Type B pancreatic cell (in vitro differentiated cells): Measurements from ENCODE around the gene SSR4. TPM values are rescaled to one million over a fixed set of nuclear protein-coding genes. Genes with fewer than 3 reads are reported as not detected.
"Not testable (repeated sequence)": the region's sequence is repeated elsewhere in the genome, so short reads cannot be mapped to it uniquely, and the experiment has no call there.

Experiments used
- DNase-seq: peaks from one replicate; pipeline ENCODE4 v3.0.0; 2021; ENCODE audit warnings: mixed read lengths; ENCODE audit not compliant: unreplicated experiment; ENCODE audit errors: extremely low spot score
- H3K27ac Mint-ChIP-seq: 2 replicates; pipeline ENCODE4 v1.8.0; 2021; ENCODE audit warnings: mild to moderate bottlenecking, mixed read lengths
- H3K27me3 Mint-ChIP-seq: 2 replicates; pipeline ENCODE4 v1.8.0; 2021; ENCODE audit warnings: mixed read lengths
- H3K36me3 Mint-ChIP-seq: 2 replicates; pipeline ENCODE4 v1.8.0; 2021; ENCODE audit warnings: mixed read lengths
- H3K4me1 Mint-ChIP-seq: one replicate; pipeline ENCODE4 v1.8.0; 2021; ENCODE audit warnings: mixed read lengths; ENCODE audit not compliant: unreplicated experiment
- H3K4me3 Mint-ChIP-seq: 2 replicates; pipeline ENCODE4 v1.8.0; 2021; ENCODE audit warnings: mild to moderate bottlenecking, mixed read lengths
- H3K9me3 Mint-ChIP-seq: 2 replicates; pipeline ENCODE4 v1.8.0; 2021; ENCODE audit warnings: mixed read lengths
- CTCF ChIP-seq: fragments of 200-600 bp; sonication (generic); conservative IDR thresholded peaks from 2 replicates; pipeline ENCODE4 v1.5.0; 2021; ENCODE audit warnings: antibody characterized with exemption, mild to moderate bottlenecking
- total RNA-seq: library from RNA; stranded (reverse); gene quantifications from 2 replicates; pipeline ENCODE4 v1.2.1, GENCODE V29; 2021; ENCODE audit warnings: low replicate concordance

SSR4 gene
- total RNA-seq, 1 donor from 2014 or later, result 271 TPM

- peaks cover 6% of the 10 kb centered on the region for H3K27me3 Mint-ChIP-seq
- peaks cover 7% of the 10 kb centered on the region for H3K9me3 Mint-ChIP-seq
- no peak overlapping the region for H3K4me3 Mint-ChIP-seq
- H3K27ac Mint-ChIP-seq, result no peak overlapping the region
- no peaks in the 10 kb centered on the region for H3K36me3 Mint-ChIP-seq
- no peak for TF ChIP-seq CTCF
- no peaks in the 10 kb centered on the region for H3K4me1 Mint-ChIP-seq
- DNase-seq, result no peak
Observed at GRCh38 chrX:153812220-153812619, 17.8 kb downstream of the SSR4 start.

GRCh38 chrX:153813161-153813560 lies 18.7 kb downstream of the SSR4 start:
- H3K4me1 Mint-ChIP-seq, result no peaks in the 10 kb centered on the region
- H3K4me3 Mint-ChIP-seq, result no peak overlapping the region
- peaks cover 7% of the 10 kb centered on the region for H3K9me3 Mint-ChIP-seq
- peaks cover 6% of the 10 kb centered on the region for H3K27me3 Mint-ChIP-seq
- no peak for DNase-seq
- no peak for TF ChIP-seq CTCF
- H3K36me3 Mint-ChIP-seq, result no peaks in the 10 kb centered on the region
- no peak overlapping the region for H3K27ac Mint-ChIP-seq

- H3K9me3 Mint-ChIP-seq, result peaks cover 7% of the 10 kb centered on the region
- no peak for TF ChIP-seq CTCF
- H3K27ac Mint-ChIP-seq, result no peak overlapping the region
- peaks cover 6% of the 10 kb centered on the region for H3K27me3 Mint-ChIP-seq
- DNase-seq, result no peak
- H3K36me3 Mint-ChIP-seq, result no peaks in the 10 kb centered on the region
- H3K4me3 Mint-ChIP-seq, result no peak overlapping the region
- H3K4me1 Mint-ChIP-seq, result no peaks in the 10 kb centered on the region
Observed at GRCh38 chrX:153814591-153815315, 20.3 kb downstream of the SSR4 start.

- no peaks in the 10 kb centered on the region for H3K36me3 Mint-ChIP-seq
- no peak for TF ChIP-seq CTCF
- H3K27me3 Mint-ChIP-seq, result peaks cover 6% of the 10 kb centered on the region
- H3K4me1 Mint-ChIP-seq, result no peaks in the 10 kb centered on the region
- DNase-seq, result no peak
- peak overlapping the region; percentile 40 for H3K4me3 Mint-ChIP-seq
- no peak overlapping the region for H3K27ac Mint-ChIP-seq
- peaks cover 7% of the 10 kb centered on the region for H3K9me3 Mint-ChIP-seq
Observed at GRCh38 chrX:153816831-153817690, 22.6 kb downstream of the SSR4 start.

- not testable (repeated sequence) for H3K9me3 Mint-ChIP-seq, H3K4me1 Mint-ChIP-seq
- peak overlapping the region; percentile 9 for H3K4me3 Mint-ChIP-seq
Observed at GRCh38 chrX:153818064-153818463, 23.6 kb downstream of the SSR4 start.

More at GRCh38 chrX:153818064-153818463, 23.6 kb downstream of the SSR4 start:
- not testable (repeated sequence) for H3K36me3 Mint-ChIP-seq, DNase-seq, H3K27me3 Mint-ChIP-seq, H3K27ac Mint-ChIP-seq
